ENCODE data around the gene HOXA10.

HOXA10 gene

DNA sequence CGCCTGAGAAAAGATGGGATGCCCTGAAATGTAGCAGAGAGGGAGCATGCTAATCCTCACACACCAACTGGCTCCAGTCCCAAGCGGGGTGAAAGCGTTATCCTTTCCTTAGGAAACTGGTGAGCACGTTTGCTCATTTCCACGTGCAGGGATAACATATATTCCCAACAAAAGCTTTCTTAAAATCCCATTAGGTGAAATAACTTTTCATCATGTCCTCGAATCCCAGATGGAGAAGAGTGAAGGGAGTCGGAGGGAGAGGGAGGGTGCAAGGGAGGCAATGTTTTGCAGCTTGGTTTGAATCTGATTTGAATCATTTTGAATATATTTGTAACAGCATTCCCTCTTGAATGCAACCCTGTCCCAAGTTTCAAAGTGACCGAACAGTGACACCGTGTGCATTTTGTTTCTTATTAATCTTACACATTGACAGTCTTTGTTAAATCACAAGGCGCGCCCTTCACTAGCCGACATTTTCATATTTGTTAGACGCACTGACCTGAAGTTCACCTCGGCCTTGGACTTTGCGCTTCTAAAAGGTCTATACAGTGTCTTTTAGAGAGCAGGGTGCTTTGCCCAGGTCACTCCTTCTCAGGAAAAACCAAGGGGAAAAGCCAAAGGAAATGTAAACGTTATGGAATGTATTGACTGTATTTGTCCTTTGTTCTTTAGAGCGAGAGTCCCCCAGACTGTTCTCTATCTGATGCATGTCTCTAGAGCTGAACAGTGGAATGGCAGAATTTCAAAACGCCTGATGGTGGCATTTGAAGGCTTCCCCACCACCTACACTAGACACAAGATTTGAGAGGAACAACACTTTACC is 40.5 kb downstream of the HOXA10 start:
- TF ChIP-seq, protein P1, sequence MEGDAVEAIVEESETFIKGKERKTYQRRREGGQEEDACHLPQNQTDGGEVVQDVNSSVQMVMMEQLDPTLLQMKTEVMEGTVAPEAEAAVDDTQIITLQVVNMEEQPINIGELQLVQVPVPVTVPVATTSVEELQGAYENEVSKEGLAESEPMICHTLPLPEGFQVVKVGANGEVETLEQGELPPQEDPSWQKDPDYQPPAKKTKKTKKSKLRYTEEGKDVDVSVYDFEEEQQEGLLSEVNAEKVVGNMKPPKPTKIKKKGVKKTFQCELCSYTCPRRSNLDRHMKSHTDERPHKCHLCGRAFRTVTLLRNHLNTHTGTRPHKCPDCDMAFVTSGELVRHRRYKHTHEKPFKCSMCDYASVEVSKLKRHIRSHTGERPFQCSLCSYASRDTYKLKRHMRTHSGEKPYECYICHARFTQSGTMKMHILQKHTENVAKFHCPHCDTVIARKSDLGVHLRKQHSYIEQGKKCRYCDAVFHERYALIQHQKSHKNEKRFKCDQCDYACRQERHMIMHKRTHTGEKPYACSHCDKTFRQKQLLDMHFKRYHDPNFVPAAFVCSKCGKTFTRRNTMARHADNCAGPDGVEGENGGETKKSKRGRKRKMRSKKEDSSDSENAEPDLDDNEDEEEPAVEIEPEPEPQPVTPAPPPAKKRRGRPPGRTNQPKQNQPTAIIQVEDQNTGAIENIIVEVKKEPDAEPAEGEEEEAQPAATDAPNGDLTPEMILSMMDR (IDR thresholded peaks at IDR 0.05; ENCODE audit: low read depth, low read length, missing control alignments) = no peak
- no peak for DNase-seq (ENCODE audit: extremely low read depth, low read depth)
- H3K4me3 ChIP-seq (replicated peaks; ENCODE audit: low read depth, low read length) = no peak overlapping the region

DNA sequence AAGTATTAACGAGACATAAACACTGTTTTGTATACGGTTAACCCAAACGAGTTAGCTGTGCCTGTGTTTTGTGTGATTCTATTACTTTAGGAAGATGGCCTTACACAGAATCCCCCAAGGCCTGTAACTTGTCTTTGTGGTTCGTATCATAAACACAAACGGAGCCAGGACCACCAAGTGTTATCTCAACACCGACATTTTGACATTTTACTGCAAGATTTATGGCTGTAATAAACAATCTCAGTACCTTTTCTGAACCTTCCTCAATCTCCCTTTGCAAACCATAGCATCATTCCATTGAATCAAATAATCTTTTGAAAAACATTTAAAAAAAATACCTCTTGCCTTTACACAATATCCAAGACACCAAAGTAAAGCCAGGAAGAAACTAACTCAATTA is 41.1 kb downstream of the HOXA10 start:
- TF ChIP-seq, protein P1 (IDR thresholded peaks at IDR 0.05; ENCODE audit: low read depth, low read length, missing control alignments) = no peak
- no peak overlapping the region for H3K4me3 ChIP-seq (replicated peaks; ENCODE audit: low read depth, low read length)
- no peak for DNase-seq (ENCODE audit: extremely low read depth, low read depth)

DNA sequence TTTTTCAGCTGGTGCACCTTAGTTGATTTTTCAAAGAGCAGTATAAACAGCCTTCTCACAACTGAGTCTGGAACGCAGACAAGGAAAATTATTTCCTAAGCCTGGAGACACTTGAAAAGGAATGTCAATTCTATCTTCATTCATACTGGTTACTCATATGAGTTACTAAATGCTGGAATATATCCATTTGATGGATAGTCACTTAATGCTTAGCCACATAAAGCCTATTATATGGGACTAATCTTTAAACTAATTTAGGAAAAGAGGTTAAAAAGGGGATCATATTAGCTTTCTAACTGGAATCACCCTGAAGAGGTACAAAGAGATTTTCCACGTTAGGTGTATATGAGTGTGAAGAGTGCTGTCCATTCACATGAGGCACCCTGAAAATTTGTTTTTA is 41.9 kb downstream of the HOXA10 start:
- DNase-seq (ENCODE audit: extremely low read depth, low read depth) = no peak
- no peak overlapping the region for H3K4me3 ChIP-seq (replicated peaks; ENCODE audit: low read depth, low read length)
- TF ChIP-seq, protein P1 (IDR thresholded peaks at IDR 0.05; ENCODE audit: low read depth, low read length, missing control alignments) = no peak

DNA sequence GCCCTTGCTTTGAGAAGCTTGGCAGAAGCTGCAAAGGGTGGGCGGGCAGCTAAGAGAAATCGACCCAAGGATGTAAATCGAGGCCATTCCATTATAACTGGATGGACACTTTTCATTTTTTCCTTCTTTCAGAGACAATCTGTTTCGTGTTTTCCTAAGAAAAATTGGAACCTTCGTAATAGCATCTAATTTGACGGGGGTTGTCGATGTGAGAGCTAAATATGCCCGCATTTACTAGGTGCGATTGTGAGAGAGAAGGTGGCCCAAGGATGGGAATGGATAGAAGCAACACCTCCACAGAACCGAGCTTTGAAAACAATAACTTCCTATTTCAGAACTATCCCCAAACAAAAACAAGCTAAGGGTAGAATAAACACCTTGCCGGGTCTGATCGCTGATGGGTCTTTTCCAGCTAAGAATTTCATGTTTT is 42.7 kb downstream of the HOXA10 start:
- TF ChIP-seq, protein P1 (IDR thresholded peaks at IDR 0.05; ENCODE audit: low read depth, low read length, missing control alignments) = no peak
- no peak for DNase-seq (ENCODE audit: extremely low read depth, low read depth)
- peak overlapping the region; percentile 42 for H3K4me3 ChIP-seq (replicated peaks; ENCODE audit: low read depth, low read length)

DNA sequence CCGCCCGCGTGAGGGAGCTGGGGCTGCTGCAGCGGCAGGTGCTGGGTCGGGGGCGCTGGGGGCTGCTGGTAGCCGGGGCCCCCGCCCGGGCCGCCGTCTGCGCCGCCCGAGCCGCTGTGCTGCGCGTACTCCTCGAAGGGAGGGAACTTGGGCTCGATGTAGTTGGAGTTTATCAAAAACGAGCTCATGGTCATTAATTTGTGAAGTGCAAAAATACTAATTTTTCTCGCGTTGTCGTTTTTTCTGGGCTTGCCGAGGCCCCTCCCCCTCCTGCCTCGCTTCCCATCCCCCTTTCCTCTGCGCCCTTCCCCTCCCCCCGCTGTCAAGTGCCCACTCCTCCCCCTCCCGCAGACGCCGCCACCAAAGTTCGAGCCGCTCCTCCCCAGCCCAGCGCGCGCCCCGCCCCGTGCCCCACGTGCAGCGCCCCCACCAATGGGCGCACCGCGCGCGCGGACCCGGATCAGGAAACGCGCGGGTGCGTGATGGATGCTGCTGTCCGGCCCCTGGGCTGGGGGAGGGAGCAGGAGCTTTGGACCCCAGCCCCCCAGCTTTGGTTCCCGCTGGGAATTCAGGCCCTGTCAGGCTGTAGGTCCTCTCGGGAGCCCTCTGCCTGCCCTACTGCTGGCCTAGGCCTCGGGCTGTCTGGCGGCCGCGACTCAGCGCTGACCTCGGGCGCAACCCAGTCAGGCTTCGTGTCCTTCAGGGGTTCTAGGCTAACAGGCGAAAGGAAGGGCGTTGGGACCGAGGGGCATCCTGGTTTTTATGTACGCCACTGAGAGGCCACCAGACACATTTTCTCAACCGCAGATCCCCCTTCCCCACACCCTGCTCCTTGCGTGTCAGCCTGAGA is 43.4 kb downstream of the HOXA10 start, which contains the start of gene HOXA4:
TSS of gene HOXA4 (minus strand) at position 218 of the 850 bp plus-strand sequence. CDS start at position 194, 24 bp downstream.
- H3K4me3 ChIP-seq (replicated peaks; ENCODE audit: low read depth, low read length) = peak within 1 kb of the TSS; percentile 42
- no peak for DNase-seq (ENCODE audit: extremely low read depth, low read depth)
- TF ChIP-seq, protein P1 (IDR thresholded peaks at IDR 0.05; ENCODE audit: low read depth, low read length, missing control alignments) = no peak

DNA sequence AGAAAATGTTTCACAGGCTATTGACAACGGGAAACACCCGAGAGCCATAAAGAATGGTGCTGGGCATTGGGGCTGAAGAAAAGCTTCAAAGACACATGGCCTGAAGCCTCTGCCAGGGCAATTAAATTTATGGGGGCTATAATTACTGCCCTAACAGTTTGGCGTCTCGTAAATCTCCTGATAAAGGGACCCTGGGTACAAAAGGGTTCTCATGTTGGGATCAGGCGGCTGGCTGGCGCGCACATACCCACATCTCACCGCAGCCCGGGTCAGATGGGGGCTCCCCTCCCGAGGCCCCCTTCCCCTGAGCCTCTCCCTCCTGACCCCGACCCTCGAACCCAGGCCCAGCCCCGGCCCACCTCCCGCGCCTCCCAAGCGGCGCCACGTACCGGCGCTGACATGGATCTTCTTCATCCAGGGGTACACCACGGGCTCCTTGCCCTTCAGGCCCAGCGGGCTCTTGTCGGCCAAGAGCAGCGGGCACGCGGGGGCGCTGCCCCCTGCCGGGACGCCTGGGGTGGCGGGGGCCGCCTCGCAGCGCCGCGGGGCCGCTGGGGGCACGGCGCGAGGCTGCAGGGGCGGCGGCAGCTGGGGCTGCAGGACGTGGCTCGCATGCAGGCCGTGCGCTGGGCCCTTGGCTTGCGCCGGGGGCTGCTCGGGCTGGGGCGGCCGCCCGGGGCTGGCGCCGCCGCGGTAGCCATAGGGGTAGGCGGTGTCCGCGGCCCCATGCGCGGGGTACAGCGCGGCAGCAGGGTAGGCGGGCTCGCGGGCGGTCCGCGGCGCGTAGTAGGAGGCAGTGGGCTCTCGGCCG is 44.2 kb downstream of the HOXA10 start:
- TF ChIP-seq, protein P1 (IDR thresholded peaks at IDR 0.05; ENCODE audit: low read depth, low read length, missing control alignments) = no peak
- DNase-seq (ENCODE audit: extremely low read depth, low read depth) = no peak
- H3K4me3 ChIP-seq (replicated peaks; ENCODE audit: low read depth, low read length) = 0 out of 2 replicates have a peak overlapping the region, but pooled peaks have one; percentile 42

Data from HFF-Myc (cell line).